Panc1 (cell line): ENCODE results near the gene LEKR1. TPM values are rescaled to one million over a fixed set of nuclear protein-coding genes. Genes with fewer than 3 reads are reported as not detected.

Experiments used
- ATAC-seq: fragments of 200-7000 bp; cut with Tn5 transposase; 2 replicates; pipeline ENCODE4 v1.9.1; 2020; ENCODE audit warnings: mild to moderate bottlenecking, moderate library complexity
- BruUV-seq: library from RNA; stranded (reverse); fragments of 400-500 nt; replicated peaks from 2 replicates; lab custom pipeline; 2021; lab: Mats Ljungman, UMichigan
- CTCF ChIA-PET: fragments of 300-600 bp; sonication (Branson Sonifier 250); formaldehyde crosslinking; loops from one replicate; lab custom pipeline; 2022; ENCODE audit warnings: antibody characterized with exemption; lab: Charles Lee
- POLR2A ChIA-PET: fragments of 300-600 bp; sonication (Branson Sonifier 250); formaldehyde crosslinking; loops from one replicate; lab custom pipeline; 2022; ENCODE audit warnings: antibody characterized with exemption; lab: Charles Lee
- DNase-seq: peaks from one replicate; pipeline ENCODE4 v3.0.0-alpha.2; 2010; ENCODE audit warnings: low read depth, low spot score
- H3K27ac ChIP-seq: 2 replicates; pipeline ENCODE4 v1.5.1; 2011; ENCODE audit warnings: mild to moderate bottlenecking, low read length, inconsistent platforms
- H3K27me3 ChIP-seq: fragments of 200-500 bp; sonication (Bioruptor generic); 2 replicates; pipeline ENCODE4 v1.6.0; 2014; ENCODE audit warnings: low read length, inconsistent platforms; ENCODE audit not compliant: control insufficient read depth, insufficient read depth
- H3K36me3 ChIP-seq: fragments of 200-500 bp; sonication (Bioruptor generic); 2 replicates; pipeline ENCODE4 v1.5.1; 2014; ENCODE audit warnings: inconsistent platforms, mild to moderate bottlenecking, low read length, moderate library complexity; ENCODE audit not compliant: control insufficient read depth, insufficient read depth
- H3K4me1 ChIP-seq: 2 replicates; pipeline ENCODE4 v1.5.1; 2011; ENCODE audit warnings: inconsistent platforms, mild to moderate bottlenecking, low read length, moderate library complexity; ENCODE audit not compliant: control insufficient read depth, insufficient read depth
- H3K4me3 ChIP-seq, 2 experiments: 2 replicates each; pipeline ENCODE4 v1.5.1; 2011 to 2012; ENCODE audit warnings: low read depth in 2 of 2, low read length in 2 of 2, mild to moderate bottlenecking in 2 of 2, inconsistent platforms in 1 of 2, moderate library complexity in 1 of 2
- H3K9me3 ChIP-seq: fragments of 200-500 bp; sonication (Bioruptor generic); 2 replicates; pipeline ENCODE4 v1.5.1; 2014; ENCODE audit warnings: low read depth, mild to moderate bottlenecking, inconsistent platforms, low read length, moderate library complexity; ENCODE audit not compliant: control insufficient read depth, insufficient read depth
- POLR2AphosphoS5 ChIP-seq: IDR thresholded peaks from 2 replicates; pipeline ENCODE4 v1.6.1; 2012; ENCODE audit warnings: mild to moderate bottlenecking, low read depth, low read length, moderate library complexity
- SIN3A ChIP-seq: IDR thresholded peaks from 2 replicates; pipeline ENCODE4 v1.6.1; 2012; ENCODE audit warnings: low read depth, mild to moderate bottlenecking, low read length, moderate library complexity, borderline replicate concordance; ENCODE audit not compliant: insufficient read depth
- TCF7L2 ChIP-seq: IDR thresholded peaks from 2 replicates; pipeline ENCODE4 v1.6.1; 2011; ENCODE audit warnings: mild to moderate bottlenecking, low read depth, low read length, inconsistent platforms
- in situ Hi-C: cut with HindIII; loops from 2 replicates; pipeline ENCODE4 v1.10.0; 2016; ENCODE audit warnings: low sequenced_read_pairs, low pct_unique_long_range_greater_than_20kb
- intact Hi-C: fragments of 100-400 bp; cut with micrococcal nuclease; formaldehyde crosslinking; loops from one replicate; pipeline ENCODE4 v1.10.0; 2022; ENCODE audit not compliant: unreplicated experiment
- total RNA-seq: library from RNA; stranded (reverse); gene quantifications from one replicate; pipeline ENCODE4 v1.2.1, GENCODE V29; 2021; ENCODE audit not compliant: unreplicated experiment
- TF ChIP-seq, protein P1 (sequence below), 2 experiments: IDR thresholded peaks; 2 replicates each; pipeline ENCODE4 v1.6.1; 2011 to 2012; ENCODE audit warnings: low read depth in 2 of 2, control low read depth in 1 of 2, low read length in 1 of 2, mild to moderate bottlenecking in 1 of 2, moderate library complexity in 1 of 2; ENCODE audit not compliant: insufficient read depth in 1 of 2
- TF ChIP-seq, protein P2 (sequence below): fragments of 450-650 bp; IDR thresholded peaks from 2 replicates; pipeline ENCODE4 v1.5.1; 2017; ENCODE audit warnings: mild to moderate bottlenecking

Gene LEKR1
- total RNA-seq, 1 experiment from 2014 or later = not detected

DNA sequence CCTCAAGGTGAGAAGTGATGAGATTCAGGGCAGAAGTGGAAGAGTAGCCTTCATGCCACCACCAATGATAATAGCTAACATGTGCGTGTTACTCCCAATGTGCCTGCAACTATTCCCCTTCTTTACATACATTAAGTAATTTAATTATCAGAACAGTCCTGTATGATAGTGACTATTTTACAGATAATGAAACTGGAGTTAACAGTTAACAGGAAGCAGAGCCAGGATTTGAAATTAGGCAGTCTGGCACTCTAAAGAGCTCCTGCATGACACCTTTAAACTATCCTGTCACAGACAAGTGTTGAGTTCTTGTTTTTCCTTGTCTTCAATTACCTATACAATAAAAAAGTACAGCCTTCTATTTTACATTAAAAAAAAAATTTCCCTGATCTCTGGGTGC, 148.8 kb downstream of the LEKR1 start:
- Histone ChIP-seq H3K27me3 (no peaks in the 10 kb centered on the region), H3K4me3 (no peak overlapping the region), H3K36me3 (no peaks in the 10 kb centered on the region), H3K27ac (no peak overlapping the region), H3K4me1 (no peaks in the 10 kb centered on the region), H3K9me3 (no peaks in the 10 kb centered on the region)
- DNase-seq (no peak), ATAC-seq (no peak)
- POLR2A ChIA-PET = no interaction called here
- in situ Hi-C loops = no loop called here
- BruUV-seq = no TSS peak
- intact Hi-C loops = no loop called here
- CTCF ChIA-PET = no interaction called here
- no peak for TF ChIP-seq SIN3A
- TF ChIP-seq TCF7L2 = no peak
- TF ChIP-seq, protein P1, sequence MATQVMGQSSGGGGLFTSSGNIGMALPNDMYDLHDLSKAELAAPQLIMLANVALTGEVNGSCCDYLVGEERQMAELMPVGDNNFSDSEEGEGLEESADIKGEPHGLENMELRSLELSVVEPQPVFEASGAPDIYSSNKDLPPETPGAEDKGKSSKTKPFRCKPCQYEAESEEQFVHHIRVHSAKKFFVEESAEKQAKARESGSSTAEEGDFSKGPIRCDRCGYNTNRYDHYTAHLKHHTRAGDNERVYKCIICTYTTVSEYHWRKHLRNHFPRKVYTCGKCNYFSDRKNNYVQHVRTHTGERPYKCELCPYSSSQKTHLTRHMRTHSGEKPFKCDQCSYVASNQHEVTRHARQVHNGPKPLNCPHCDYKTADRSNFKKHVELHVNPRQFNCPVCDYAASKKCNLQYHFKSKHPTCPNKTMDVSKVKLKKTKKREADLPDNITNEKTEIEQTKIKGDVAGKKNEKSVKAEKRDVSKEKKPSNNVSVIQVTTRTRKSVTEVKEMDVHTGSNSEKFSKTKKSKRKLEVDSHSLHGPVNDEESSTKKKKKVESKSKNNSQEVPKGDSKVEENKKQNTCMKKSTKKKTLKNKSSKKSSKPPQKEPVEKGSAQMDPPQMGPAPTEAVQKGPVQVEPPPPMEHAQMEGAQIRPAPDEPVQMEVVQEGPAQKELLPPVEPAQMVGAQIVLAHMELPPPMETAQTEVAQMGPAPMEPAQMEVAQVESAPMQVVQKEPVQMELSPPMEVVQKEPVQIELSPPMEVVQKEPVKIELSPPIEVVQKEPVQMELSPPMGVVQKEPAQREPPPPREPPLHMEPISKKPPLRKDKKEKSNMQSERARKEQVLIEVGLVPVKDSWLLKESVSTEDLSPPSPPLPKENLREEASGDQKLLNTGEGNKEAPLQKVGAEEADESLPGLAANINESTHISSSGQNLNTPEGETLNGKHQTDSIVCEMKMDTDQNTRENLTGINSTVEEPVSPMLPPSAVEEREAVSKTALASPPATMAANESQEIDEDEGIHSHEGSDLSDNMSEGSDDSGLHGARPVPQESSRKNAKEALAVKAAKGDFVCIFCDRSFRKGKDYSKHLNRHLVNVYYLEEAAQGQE (IDR thresholded peaks at IDR 0.05; ENCODE audit: insufficient read depth in 1 of 2, low read depth in 2 of 2, low read length in 1 of 2) = no peak
- TF ChIP-seq, protein P2, sequence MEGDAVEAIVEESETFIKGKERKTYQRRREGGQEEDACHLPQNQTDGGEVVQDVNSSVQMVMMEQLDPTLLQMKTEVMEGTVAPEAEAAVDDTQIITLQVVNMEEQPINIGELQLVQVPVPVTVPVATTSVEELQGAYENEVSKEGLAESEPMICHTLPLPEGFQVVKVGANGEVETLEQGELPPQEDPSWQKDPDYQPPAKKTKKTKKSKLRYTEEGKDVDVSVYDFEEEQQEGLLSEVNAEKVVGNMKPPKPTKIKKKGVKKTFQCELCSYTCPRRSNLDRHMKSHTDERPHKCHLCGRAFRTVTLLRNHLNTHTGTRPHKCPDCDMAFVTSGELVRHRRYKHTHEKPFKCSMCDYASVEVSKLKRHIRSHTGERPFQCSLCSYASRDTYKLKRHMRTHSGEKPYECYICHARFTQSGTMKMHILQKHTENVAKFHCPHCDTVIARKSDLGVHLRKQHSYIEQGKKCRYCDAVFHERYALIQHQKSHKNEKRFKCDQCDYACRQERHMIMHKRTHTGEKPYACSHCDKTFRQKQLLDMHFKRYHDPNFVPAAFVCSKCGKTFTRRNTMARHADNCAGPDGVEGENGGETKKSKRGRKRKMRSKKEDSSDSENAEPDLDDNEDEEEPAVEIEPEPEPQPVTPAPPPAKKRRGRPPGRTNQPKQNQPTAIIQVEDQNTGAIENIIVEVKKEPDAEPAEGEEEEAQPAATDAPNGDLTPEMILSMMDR = no peak
- no peak for TF ChIP-seq POLR2AphosphoS5

DNA sequence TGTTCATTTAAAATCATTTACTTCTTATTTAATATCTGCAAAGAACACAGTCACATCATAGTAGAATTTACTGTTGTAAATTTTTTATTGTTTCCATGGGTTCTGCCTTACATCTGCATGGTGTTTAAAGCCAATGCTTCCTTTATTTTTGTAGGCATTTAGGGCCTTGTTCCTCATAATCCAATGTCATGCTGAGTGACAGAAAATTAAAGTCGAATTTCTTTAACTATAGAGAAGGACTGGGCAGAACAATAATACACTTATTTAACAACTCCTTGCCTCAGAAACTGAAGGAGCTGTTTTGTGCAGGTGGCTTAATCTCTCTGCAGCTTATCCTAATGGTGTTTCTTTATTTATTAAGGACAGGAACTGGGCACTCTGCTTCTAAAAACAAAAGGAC, 149.6 kb downstream of the LEKR1 start:
- no peak for TF ChIP-seq TCF7L2
- TF ChIP-seq POLR2AphosphoS5 = no peak
- TF ChIP-seq, protein P1 (IDR thresholded peaks at IDR 0.05; ENCODE audit: insufficient read depth in 1 of 2, low read depth in 2 of 2, low read length in 1 of 2) = no peak
- TF ChIP-seq, protein P2 = no peak
- no peak for TF ChIP-seq SIN3A
- in situ Hi-C loops = no loop called here
- DNase-seq = no peak
- Histone ChIP-seq H3K4me1 (no peaks in the 10 kb centered on the region), H3K27me3 (no peaks in the 10 kb centered on the region), H3K36me3 (no peaks in the 10 kb centered on the region), H3K9me3 (no peaks in the 10 kb centered on the region), H3K4me3 (no peak overlapping the region), H3K27ac (no peak overlapping the region)
- no peak for ATAC-seq
- POLR2A ChIA-PET = no interaction called here
- intact Hi-C loops = no loop called here
- CTCF ChIA-PET = no interaction called here
- BruUV-seq = no TSS peak
